ENCODE results near the gene OPCML. TPM values are rescaled to one million over a fixed set of nuclear protein-coding genes. Genes with fewer than 3 reads are reported as not detected.

OPCML gene
- total RNA-seq, 1 donor from 2014 or later, result 4.1 TPM

DNA sequence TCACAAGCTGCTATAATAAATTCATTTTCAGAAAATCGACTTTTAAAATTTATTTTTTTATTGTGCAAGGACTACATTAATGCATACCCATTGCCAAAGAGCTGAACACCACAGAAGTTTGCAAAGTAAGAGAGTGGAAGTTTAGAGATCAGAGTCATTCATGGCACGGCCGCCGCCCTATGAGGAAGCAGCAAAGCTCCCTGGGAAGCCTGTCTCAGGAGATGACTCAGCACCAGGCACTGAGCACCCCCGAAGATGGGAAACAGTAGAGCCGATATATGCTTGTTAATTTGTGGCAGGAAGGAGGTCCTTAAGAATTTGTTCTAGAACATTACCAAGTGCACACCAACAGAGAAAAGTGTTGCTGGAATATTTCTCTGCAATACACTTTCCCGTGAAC, 693.7 kb downstream of the OPCML start:
- no peaks in the 10 kb centered on the region for H3K36me3 Mint-ChIP-seq (ENCODE audit: low read depth, unreplicated experiment)
- no peaks in the 10 kb centered on the region for H3K9me3 Mint-ChIP-seq (ENCODE audit: unreplicated experiment)
- TF ChIP-seq, protein P1, sequence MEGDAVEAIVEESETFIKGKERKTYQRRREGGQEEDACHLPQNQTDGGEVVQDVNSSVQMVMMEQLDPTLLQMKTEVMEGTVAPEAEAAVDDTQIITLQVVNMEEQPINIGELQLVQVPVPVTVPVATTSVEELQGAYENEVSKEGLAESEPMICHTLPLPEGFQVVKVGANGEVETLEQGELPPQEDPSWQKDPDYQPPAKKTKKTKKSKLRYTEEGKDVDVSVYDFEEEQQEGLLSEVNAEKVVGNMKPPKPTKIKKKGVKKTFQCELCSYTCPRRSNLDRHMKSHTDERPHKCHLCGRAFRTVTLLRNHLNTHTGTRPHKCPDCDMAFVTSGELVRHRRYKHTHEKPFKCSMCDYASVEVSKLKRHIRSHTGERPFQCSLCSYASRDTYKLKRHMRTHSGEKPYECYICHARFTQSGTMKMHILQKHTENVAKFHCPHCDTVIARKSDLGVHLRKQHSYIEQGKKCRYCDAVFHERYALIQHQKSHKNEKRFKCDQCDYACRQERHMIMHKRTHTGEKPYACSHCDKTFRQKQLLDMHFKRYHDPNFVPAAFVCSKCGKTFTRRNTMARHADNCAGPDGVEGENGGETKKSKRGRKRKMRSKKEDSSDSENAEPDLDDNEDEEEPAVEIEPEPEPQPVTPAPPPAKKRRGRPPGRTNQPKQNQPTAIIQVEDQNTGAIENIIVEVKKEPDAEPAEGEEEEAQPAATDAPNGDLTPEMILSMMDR (IDR thresholded peaks at IDR 0.05; ENCODE audit: unreplicated experiment), result no peak
- no peak overlapping the region for H3K27ac Mint-ChIP-seq (ENCODE audit: unreplicated experiment)
- no peaks in the 10 kb centered on the region for H3K4me1 Mint-ChIP-seq (ENCODE audit: unreplicated experiment)
- DNase-seq (ENCODE audit: low spot score), result no peak
- no peaks in the 10 kb centered on the region for H3K27me3 Mint-ChIP-seq (ENCODE audit: unreplicated experiment)
- no peak overlapping the region for H3K4me3 Mint-ChIP-seq (ENCODE audit: unreplicated experiment)

DNA sequence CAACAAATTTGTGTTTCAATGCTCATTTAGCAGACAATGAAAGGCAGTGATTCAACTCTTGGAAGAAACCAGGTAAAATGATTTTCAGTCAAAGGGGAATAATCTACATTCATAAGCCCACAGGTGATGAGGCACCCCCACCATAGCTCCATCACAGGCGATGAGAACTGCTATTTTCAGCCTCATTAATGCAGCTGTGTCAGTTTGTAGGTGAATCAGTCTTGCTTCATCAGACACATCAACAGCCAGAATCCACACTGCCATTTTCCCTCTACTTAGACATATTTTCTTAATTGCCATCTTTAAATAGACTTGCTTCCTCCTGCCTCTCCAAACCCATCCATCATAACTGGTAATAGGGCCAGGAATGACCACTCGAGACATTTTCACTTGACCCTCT, 701.0 kb downstream of the OPCML start:
- Mint-ChIP-seq H3K27ac (ENCODE audit: unreplicated experiment) (no peak overlapping the region), H3K4me3 (ENCODE audit: unreplicated experiment) (no peak overlapping the region), H3K36me3 (ENCODE audit: low read depth, unreplicated experiment) (no peaks in the 10 kb centered on the region), H3K9me3 (ENCODE audit: unreplicated experiment) (no peaks in the 10 kb centered on the region), H3K4me1 (ENCODE audit: unreplicated experiment) (no peaks in the 10 kb centered on the region), H3K27me3 (ENCODE audit: unreplicated experiment) (peaks cover 2% of the 10 kb centered on the region)
- TF ChIP-seq, protein P1 (IDR thresholded peaks at IDR 0.05; ENCODE audit: unreplicated experiment), result no peak
- no peak for DNase-seq (ENCODE audit: low spot score)

DNA sequence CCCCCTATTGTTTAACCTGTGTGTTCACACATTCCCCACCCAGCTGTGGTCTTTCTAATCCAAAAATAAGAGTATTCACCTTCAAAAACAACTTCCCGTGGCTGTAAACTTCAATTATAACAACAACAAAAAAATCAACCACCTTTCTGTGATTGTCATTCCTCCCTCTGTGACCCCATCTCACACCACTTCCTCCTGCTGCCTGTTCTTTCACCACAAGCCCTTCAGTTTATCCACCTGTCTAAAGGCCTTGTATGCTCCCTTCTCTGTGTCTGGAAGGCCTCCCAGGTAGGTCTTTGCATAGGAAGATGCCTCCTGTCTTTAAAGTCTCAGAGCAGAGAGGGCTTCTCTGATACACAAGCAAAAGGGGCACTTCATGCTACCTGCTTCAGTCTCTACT, 707.7 kb downstream of the OPCML start:
- H3K4me1 Mint-ChIP-seq (ENCODE audit: unreplicated experiment), result no peaks in the 10 kb centered on the region
- no peak overlapping the region for H3K27ac Mint-ChIP-seq (ENCODE audit: unreplicated experiment)
- no peaks in the 10 kb centered on the region for H3K36me3 Mint-ChIP-seq (ENCODE audit: low read depth, unreplicated experiment)
- H3K4me3 Mint-ChIP-seq (ENCODE audit: unreplicated experiment), result no peak overlapping the region
- H3K27me3 Mint-ChIP-seq (ENCODE audit: unreplicated experiment), result no peaks in the 10 kb centered on the region
- no peaks in the 10 kb centered on the region for H3K9me3 Mint-ChIP-seq (ENCODE audit: unreplicated experiment)
- TF ChIP-seq, protein P1 (IDR thresholded peaks at IDR 0.05; ENCODE audit: unreplicated experiment), result no peak
- no peak for DNase-seq (ENCODE audit: low spot score)

DNA sequence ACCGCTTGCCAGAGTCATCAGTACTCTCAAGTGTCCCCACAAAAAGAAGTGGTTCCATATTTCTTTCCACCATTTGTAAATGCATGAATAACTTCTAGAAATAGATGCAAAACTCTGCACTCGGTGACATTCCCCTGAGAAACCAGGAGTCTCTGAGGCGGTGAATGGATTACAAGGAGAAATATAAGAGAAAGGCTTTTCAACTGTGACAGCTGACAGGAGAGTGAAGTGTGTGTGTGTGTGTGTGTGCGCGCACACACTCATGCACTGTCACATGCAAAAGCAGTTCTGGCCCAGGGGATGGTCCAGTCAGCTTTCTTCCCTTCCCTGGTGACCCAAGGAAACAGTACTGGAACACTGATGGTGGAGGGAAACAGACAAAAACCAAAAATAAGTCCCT, 710.0 kb downstream of the OPCML start:
- Mint-ChIP-seq H3K4me3 (ENCODE audit: unreplicated experiment) (no peak overlapping the region), H3K27me3 (ENCODE audit: unreplicated experiment) (no peaks in the 10 kb centered on the region), H3K36me3 (ENCODE audit: low read depth, unreplicated experiment) (no peaks in the 10 kb centered on the region), H3K27ac (ENCODE audit: unreplicated experiment) (no peak overlapping the region), H3K4me1 (ENCODE audit: unreplicated experiment) (no peaks in the 10 kb centered on the region), H3K9me3 (ENCODE audit: unreplicated experiment) (no peaks in the 10 kb centered on the region)
- TF ChIP-seq, protein P1 (IDR thresholded peaks at IDR 0.05; ENCODE audit: unreplicated experiment), result no peak
- DNase-seq (ENCODE audit: low spot score), result no peak

DNA sequence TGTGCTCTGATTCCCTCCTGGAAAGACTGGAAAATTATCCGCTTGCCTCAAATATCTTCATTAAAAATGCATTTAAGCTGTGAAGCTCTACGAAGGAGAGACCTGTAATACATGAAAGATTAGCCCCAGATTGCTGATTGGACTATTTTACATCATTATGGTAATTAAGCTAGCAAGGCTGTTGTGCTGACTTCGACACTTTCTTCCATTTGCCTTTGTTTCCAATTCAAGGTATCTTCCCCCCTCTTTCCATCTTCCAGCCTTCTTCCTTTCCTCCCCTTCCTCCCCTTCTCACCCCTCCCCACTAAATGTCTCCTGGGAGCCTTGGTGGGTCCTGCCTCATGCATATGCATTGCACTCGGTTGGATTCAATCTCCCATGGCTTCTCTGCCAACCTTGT, 710.8 kb downstream of the OPCML start:
- H3K27me3 Mint-ChIP-seq (ENCODE audit: unreplicated experiment), result no peaks in the 10 kb centered on the region
- H3K27ac Mint-ChIP-seq (ENCODE audit: unreplicated experiment), result no peak overlapping the region
- TF ChIP-seq, protein P1 (IDR thresholded peaks at IDR 0.05; ENCODE audit: unreplicated experiment), result no peak
- H3K4me3 Mint-ChIP-seq (ENCODE audit: unreplicated experiment), result no peak overlapping the region
- H3K4me1 Mint-ChIP-seq (ENCODE audit: unreplicated experiment), result no peaks in the 10 kb centered on the region
- H3K9me3 Mint-ChIP-seq (ENCODE audit: unreplicated experiment), result no peaks in the 10 kb centered on the region
- no peak for DNase-seq (ENCODE audit: low spot score)
- no peaks in the 10 kb centered on the region for H3K36me3 Mint-ChIP-seq (ENCODE audit: low read depth, unreplicated experiment)
